ENCODE data around the gene NCKAP5. TPM values are rescaled to one million over a fixed set of nuclear protein-coding genes. Genes with fewer than 3 reads are reported as not detected.

Gene NCKAP5
- total and polyA plus RNA-seq, 2 of the 8 experiments (the other 6 are each of a cell fraction or from before 2014, with no cell fraction given): 0.27 to 0.86 TPM

DNA sequence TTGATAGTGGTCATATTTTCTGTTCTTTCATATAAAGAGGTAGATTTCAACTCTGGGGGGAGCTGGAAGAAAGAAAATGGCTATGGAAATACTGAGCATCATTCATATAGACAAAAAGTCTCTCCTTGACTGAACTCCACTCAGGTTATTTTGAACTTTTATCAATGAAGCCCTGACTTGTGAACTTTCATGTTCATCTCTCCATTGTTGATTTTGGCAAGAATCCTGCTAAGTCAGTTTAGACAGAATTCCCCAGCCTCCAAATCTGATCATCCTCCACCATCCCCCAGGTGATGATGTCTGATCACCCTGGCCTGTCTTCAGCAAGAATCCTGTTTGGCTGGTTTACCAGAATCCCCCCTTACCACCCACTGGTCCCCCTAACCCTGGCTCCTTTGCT is 395.0 kb downstream of the NCKAP5 start (continued):
- TF ChIP-seq SAP30 (IDR thresholded peaks at IDR 0.05; ENCODE audit: insufficient read depth, insufficient replicate concordance, low read length): no peak
- no peak for TF ChIP-seq SUZ12 (IDR thresholded peaks at IDR 0.05; ENCODE audit: low read length)
